Activated T-helper 9 cell treated with anti-CD3 and anti-CD28 coated beads, Interleukin-2, amount 50 U/mL, for 16 hours (primary cell): Measurements from ENCODE around the gene CRISPLD2.
A peak's percentile ranks its signal among the peaks of the same experiment; 100 is the strongest.

Experiments
- DNase-seq: peaks from one replicate; pipeline ENCODE4 v3.0.0-alpha.2; 2020; ENCODE audit warnings: low read depth

The CRISPLD2 gene, protein sequence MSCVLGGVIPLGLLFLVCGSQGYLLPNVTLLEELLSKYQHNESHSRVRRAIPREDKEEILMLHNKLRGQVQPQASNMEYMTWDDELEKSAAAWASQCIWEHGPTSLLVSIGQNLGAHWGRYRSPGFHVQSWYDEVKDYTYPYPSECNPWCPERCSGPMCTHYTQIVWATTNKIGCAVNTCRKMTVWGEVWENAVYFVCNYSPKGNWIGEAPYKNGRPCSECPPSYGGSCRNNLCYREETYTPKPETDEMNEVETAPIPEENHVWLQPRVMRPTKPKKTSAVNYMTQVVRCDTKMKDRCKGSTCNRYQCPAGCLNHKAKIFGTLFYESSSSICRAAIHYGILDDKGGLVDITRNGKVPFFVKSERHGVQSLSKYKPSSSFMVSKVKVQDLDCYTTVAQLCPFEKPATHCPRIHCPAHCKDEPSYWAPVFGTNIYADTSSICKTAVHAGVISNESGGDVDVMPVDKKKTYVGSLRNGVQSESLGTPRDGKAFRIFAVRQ

DNA sequence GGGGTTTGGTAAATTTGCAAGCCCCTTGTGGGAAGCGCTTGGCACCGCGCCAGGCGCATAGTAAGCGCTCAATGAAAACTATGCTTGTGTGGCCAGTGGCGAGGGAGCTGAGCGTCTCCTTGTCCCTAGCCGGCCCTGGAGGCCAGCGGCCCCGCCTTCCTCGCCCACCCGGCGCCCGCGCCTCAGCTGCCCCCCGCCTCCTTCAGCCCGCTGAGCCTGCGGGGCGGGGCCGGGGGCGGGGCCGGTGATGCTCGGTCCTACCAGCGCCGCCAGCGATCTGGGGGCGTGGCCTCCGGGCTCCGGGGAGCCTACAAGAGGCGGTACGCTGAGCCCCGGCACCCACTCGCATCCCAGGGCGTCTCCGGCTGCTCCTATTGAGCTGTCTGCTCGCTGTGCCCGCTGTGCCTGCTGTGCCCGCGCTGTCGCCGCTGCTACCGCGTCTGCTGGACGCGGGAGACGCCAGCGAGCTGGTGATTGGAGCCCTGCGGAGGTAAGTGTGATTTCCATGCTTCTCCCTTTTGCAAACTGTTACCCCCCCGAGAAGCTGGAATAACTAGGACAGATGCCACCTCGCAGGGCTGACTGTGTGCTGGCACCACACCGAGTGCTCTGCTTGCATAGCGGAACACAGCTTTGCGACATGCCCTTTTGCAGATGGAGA is at the start of gene CRISPLD2:
Gene CRISPLD2, plus strand, starts transcription at position 342 of the 661 bp plus-strand sequence. CDS start 18,511 bp downstream, outside the sequence.
- peak; percentile 83 for DNase-seq

DNA sequence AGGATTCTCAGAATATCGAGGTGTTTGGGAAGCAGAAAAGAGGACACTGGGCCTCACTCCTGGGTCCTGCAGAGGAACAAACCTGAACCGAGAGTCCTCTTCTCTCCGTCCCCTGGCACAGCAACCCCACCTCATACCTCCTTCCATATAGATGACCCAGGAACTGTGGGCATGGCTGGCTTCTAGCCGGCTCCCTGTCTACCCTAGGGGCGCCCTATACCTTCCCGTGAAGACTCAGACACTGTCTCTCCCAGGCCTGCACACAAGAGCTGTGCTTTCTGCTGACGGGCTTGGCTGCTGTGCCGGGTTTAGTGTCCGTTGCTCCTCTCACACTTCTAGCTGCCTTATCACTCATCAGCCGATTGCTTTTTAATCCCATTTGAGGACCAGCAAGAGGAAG is 46.5 kb upstream of the CRISPLD2 start:
- no peak for DNase-seq

DNA sequence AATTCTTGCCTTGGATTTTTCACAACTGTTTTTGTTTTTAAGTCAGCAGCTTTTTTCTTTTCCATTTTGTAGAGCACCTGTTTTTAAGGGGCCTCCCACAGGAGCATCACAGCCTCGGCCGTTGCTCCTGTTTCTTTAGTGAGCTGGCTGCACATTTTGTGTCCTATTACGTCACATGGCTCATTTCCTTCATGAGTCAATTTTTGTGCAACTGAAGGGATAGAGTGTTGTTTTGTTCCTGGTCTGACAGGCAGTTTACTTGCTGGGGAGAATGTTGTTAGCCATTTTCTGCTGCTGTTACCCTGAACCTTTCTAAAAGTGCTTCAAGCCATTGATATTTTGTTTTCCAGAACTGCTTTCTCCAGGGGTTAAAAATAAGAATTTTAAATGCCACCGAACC is 45.0 kb upstream of the CRISPLD2 start:
- no peak for DNase-seq

DNA sequence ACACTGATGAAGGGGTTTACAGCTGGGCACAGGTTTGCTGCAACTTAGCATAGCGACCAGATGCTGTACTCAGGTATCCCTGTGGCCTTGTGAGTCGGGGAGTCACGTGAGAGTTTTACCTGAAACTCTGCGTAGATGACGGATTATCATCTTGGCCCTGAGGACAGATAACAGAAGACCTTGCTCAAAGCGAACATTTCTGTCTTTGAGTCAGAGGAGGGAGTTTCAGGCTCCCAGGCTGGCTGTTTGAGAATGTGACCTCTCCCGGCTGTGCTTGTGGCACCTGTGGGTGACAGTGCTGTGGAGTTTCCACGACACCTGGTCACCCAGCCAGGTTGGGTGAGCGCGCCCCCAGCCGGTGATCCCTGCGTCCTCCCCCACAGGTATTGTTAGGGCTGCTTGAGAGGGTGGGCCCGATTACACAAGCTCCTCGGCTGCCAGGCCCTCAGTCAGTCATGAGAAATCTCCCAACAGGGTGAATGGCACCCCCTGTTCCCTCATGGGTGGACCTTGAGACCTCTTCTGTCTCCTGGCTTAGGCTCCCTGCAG is 44.4 kb upstream of the CRISPLD2 start:
- DNase-seq = no peak

DNA sequence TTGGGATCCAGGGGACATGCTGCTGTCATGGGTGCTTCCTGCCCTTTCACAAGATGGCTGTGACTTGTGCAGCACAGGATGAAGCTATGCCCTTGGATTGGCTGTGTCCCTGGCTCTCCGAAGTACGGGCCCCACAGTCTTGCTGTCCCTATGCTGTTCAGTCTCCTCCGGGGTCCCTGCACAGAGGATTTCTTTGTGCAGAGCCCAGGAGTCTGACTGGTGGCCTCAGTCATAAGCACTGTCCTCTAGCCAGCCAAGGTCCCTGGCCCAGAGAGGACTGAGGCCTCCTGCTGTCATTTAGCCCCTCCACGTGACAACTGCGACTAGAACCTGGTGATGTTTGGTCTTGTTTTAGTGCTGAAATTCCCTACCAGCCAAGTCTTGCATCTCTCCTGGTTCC is 42.4 kb upstream of the CRISPLD2 start:
- DNase-seq = no peak

DNA sequence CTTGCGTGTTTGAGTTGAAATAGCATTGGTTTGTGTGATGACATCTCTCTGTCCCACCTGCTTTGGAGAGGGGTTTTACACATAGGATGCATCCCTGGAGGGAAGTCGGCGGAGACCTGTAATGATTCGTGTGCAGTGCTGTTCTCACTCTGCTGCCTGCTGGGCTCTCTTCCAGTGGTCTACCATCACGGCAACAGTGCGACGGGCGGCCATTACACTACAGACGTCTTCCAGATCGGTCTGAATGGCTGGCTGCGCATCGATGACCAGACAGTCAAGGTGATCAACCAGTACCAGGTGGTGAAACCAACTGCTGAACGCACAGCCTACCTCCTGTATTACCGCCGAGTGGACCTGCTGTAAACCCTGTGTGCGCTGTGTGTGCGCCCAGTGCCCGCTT is 41.1 kb upstream of the CRISPLD2 start:
- DNase-seq = no peak

DNA sequence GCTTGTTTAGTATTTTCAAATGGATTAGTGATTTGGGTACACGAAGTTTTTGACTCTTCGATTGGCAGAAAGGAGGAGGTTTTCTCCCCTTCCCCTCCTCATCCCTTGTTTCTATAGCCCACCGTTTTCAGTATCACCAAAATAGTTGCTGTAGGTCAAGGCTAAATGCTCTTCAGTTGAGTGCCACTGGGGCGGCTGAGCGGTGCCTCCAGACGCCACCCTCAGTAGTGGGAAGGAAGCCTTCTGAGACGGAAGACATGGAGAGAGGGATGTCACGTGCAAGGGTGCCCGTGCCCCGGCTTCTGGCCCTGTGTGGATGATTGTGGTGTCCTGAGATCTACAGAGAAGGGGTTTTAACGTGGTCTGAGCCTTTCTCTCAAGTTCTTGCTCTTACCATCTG is 39.7 kb upstream of the CRISPLD2 start:
- no peak for DNase-seq

DNA sequence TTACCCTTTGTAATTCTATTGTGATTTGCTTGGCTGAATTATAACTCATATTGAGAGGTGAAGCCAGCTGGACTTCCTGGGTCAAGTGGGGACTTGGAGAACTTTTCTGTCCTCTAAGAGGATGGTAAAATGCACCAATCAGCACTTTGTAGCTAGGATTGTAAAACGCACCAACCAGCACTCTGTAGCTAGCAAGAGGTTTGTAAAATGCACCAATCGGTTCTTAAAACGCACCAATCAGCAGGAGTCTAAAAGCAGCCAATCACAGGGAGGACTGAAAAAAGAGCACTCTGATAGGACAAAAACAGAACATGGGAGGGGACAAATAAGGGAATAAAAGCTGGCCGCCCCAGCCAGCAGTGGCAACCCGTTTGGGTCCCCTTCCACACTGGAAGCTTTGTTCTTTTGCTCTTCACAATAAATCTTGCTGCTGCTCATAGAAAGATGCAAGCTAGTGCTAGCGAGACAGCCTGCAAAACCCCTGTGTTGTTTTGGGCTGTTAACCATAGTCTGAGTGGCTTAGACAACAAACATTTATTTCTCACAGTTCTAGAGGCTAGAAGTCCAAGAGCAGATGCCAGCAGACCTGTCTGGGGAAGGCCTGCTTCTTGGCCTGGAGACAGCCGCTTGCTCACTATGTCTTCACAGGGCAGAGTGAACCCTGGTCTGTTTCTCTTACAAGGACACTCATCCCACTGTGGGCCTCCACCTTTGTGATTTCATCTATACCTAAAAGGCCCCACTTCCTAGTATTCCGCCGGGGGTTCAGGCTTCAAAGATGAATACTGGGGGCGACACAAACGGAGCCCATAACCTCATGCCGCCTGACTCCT is 39.0 kb upstream of the CRISPLD2 start:
- no peak for DNase-seq

DNA sequence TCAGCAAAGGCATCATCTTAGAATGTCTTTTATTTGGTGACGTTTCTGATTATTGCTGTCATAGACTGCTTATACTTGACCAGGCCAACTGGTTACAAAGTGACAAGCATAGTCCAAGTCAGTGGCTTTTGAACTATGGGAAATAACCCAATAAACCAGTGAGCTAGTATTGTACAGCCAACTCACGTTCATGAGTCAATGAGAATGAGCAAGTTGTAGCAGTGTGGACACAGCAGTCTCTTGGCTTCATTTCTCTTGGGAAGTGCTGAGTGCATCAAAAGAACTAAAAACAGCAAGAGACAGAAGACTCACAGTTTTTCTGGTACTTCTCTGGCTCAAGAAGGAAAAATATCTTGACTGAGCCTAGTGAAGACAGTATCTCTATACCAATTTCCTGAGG is 36.9 kb upstream of the CRISPLD2 start:
- no peak for DNase-seq

DNA sequence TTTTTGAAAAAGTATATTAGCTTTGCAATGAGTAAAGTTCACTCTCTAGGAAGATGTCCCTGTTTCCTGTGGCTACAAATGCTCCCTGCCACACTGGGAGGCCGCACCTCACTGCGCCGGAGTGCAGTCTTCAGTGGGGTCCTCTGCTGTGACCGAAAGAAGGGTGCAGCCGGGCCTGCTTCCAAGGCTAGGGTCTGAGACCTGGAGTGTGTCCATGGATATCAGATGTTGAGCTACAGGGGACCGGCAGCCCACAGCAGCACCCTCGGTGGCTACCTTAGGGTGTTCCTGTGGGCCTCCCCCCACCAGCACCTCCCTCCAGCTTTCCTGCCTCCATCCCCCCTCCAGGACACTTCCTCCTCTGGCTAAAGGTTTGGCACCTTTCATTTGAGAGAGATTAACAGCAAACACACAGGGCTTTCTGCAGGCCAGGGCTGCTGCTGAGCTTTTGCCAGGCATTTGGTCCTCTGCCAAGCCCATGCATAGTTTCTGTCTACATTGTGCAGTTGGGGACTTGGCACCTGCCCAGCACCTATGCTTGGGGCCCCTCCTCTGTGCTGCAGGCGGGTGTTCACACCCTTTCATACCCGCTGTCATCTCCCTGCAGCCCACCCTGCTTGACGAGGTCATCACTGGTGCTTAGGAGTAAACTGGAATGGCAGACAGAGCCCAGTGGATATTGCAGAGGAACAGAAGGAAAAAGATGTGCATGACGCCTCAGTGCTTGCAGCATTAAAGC is 33.8 kb upstream of the CRISPLD2 start:
- no peak for DNase-seq

DNA sequence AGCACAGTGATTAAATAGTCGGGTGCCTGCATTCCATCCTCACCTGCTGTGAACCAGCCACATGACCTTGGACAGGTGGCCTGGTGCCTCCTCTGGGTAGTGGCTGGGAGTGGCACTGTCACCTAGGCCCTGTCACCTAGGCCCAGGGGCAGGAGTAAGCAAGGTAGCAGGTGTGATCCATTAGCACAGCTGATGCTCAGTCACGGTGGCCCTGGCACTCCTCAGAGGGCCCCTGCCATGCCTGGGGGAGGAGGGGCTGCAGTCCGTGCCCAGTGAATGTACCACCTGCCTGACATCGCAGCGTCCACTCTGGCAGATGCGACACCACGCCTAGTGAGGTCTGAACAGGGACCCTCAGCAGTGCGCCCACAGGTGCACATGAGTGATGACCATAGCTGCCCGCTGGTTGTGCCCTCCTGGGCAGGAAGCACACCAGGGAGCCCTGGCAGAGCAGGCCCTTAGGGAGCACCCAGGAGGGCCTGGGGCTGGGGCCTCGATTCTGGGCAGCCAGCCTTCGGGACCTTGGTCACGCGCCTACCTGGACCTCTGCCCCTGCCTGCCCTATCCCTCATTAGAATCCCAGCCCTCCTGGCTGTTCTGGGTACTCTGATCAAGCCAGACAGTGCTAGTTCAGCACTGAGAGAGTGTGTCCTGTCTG is 33.1 kb upstream of the CRISPLD2 start:
- no peak for DNase-seq

DNA sequence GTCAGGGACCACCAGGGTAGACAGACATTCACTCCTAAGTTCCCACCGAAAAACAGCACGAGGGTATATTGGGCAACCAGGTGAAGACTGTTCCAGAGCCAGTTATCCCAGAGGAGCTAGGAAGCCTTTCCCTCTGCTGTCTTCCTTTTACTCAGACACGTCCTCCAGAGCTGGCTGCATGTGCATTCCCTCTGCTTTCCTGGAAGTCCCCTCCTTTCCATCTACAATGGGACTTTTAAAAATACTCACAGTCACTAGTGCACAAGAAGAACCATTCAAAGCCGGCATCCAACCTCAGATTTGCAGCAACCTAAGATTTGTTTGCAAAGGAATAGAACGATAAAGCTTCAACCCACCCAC is 32.5 kb upstream of the CRISPLD2 start:
- no peak for DNase-seq

DNA sequence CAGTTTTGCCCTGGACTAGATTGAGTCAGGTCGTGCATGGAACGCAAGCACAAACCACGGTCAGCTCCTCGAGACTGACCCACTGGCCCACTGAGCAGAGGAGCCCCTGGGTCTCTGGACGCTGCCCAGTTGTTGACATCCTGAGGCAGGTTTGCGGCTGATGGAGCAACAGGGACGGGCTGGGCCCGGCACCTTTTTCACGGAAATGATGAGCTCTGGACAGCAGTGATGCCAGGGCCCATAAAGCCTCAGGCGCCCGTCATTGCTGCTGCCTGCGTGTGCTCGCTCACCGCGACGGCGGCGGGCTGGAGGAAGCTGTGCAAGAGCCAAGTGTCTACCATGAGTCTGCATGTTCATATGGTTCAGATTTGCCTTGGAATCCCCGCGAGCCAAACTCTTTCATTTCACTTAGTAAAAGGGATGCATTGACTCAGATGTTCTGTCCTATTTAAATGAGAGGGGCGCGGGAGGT is 30.8 kb upstream of the CRISPLD2 start:
- DNase-seq = no peak

DNA sequence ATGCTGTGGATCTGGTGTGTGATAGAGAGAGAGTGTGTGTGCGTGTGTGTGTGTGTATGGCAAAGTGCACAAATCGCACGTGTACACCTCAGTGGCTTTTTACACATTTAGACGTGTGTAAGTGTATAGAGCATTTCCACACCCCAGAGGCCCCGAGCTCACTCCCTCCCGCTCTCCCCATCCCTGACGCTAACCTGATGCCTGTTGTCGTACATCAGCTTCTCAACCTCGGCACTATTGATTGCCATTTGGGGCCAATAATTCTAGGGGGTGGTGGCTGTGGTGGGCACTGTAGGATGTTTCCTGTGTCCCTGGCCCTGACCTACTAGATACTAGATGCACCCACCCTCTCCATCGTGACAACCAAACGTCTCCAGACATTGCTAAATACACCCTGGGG is 30.4 kb upstream of the CRISPLD2 start:
- no peak for DNase-seq

DNA sequence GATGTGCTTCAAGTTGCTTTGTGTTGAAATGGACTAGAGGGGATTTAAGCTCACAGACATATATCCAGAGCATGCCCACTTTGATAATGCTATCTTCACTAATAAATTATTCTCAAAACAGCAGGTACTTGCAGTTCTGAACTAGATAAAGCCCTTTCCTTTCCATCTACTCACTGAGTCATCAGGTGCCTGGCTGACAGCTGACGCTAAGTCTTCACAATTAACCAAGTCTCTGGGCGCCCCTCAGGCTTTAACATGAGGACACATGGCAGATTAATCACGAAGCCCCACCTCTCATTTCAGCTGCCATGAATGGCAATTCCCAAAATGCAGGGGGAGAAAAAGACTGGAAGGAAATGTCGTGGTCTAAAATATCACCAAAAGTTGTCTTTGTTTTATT is 29.5 kb upstream of the CRISPLD2 start:
- no peak for DNase-seq

DNA sequence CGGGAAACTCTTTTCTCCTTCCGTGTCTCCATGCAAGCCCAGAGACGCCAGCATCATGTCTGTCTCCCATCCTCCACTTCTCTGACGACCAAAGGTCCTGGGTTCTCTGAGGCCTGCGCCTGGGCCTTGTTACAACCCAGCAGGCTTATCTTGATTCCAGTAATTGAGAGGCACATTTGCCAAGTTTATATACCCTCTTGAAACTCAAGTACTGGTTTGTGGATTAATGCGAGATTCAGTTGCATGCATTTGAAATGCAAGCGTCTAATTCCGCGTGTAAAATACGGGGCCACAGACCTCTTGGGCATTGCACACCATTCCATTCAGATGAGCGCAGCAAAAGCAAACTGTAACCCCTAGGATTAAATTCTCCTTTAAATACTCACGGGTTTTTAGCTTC is 28.7 kb upstream of the CRISPLD2 start:
- no peak for DNase-seq

DNA sequence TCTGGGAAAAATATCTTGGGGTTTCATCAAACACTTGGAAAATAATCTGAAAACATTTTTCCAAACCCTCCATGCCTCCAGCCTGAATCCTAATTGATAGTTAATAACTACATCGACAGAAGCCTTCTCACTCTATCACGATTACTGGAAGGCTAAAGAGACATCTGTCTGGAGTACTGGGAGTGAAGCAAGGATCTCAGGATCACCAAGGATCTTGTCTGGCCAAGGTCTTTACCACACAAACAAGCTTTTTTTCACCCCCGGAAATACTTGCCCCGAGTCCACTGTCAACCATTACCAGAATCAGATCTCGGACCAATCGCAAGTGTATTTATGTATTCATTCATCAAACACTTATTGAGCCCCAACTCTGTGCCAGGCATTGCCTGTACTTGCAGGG is 28.3 kb upstream of the CRISPLD2 start:
- DNase-seq = no peak

DNA sequence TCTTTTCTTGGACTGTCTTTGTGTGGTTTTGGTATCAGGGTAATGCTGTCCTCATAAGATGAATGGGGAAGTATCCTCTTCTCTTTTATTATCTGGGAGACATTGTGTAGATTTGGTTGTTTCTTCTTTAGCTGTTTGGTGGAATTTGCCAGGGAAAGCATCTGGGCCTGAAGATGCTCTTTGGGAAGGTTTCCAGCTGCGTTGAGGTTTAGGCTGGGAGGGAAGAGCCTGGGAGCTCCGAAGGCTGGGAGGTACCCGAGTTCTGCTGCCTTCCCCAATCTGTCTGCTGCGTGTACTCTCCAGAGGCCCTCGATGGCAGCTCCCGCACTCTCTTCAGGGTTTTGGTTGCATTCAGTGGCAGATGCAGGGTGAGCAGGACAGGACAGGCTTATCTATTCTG is 25.6 kb upstream of the CRISPLD2 start:
- DNase-seq = no peak

DNA sequence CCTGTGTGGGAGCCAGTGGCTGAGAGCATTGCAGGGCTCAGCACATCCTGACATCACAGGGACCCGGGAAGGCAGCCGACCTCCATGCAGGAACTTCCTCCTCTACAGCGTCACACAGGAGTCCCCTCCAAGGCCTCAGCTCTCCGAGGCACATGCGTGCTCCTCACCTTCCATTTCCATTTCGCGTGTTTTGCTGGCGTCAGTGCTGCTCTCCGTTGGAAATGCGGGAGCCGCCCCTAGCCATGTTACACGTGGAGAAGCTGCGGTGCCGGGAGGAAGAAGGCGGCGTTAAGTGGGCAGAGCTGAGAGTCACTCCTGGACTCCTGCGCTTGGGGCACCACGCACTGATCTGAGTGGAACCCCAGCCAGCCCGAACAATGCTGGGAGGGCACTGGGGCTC is 25.2 kb upstream of the CRISPLD2 start:
- DNase-seq = no peak

DNA sequence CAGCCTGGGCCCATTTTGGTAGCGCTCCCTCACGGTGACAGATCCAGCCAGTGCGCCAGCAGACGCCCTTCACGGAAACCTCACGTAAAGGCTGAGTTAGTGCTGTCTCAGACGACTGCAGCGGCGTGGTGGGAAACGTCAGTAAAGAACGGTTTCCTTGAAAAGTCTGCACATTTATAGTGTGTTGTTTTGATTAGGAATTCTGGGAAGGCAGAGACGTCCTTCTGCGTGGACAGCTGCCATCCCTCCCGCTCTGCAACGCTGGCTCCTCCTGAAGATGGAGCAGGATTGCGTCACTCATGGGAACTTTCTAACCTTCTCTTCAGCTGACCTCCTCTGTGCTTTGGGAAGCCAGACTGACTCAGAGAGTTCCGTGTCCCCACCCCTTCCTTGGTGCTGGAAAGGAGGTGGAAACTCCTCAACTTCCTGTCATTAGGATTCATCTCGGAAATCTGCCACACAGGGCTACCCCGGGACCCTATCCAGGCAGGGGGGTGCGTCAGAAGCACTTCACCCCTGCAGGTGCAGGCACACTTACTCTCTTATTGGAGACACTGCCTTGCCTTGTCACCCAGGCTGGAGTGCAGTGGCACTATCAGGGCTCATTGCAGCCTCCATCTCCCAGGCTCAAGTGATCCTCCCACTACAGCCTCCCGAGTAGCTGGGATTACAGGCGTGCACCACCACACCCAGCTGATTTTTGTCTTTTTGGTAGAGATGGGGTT is 24.3 kb upstream of the CRISPLD2 start:
- DNase-seq = no peak
